ENCODE data around the gene SYTL2.
"Not testable (repeated sequence)": the region's sequence is repeated elsewhere in the genome, so short reads cannot be mapped to it uniquely, and the experiment has no call there.

SYTL2 gene

GRCh38 chr11:85685125-85685819 lies 125.7 kb downstream of the SYTL2 start:
- DNase-seq = no peak

- peak; percentile 71 for DNase-seq
Observed at GRCh38 chr11:85682330-85683305, 128.3 kb downstream of the SYTL2 start.

- no peak for DNase-seq
Observed at GRCh38 chr11:85680897-85681296, 130.0 kb downstream of the SYTL2 start.

GRCh38 chr11:85679576-85679975 lies 131.4 kb downstream of the SYTL2 start:
- no peak for DNase-seq

GRCh38 chr11:85673393-85673792 lies 137.5 kb downstream of the SYTL2 start:
- DNase-seq = peak; percentile 61

- no peak for DNase-seq
Observed at GRCh38 chr11:85672105-85672902, 138.6 kb downstream of the SYTL2 start.

- not testable (repeated sequence) for DNase-seq
Observed at GRCh38 chr11:85670949-85671663, 139.8 kb downstream of the SYTL2 start.

GRCh38 chr11:85668157-85668556 lies 142.8 kb downstream of the SYTL2 start:
- no peak for DNase-seq

- no peak for DNase-seq
Observed at GRCh38 chr11:85666687-85667086, 144.3 kb downstream of the SYTL2 start.

GRCh38 chr11:85665733-85666132 lies 145.2 kb downstream of the SYTL2 start:
- DNase-seq = no peak

- peak; percentile 98 for DNase-seq
Observed at GRCh38 chr11:85664615-85665481, 146.1 kb downstream of the SYTL2 start, which contains the start of gene CREBZF. CREBZF (minus strand) TSS chr11:85665129; CDS start chr11:85664875, 254 bp downstream.

- DNase-seq = peak; percentile 88
Observed at GRCh38 chr11:85663753-85664614, 147.0 kb downstream of the SYTL2 start.

- DNase-seq = peak; percentile 42
Observed at GRCh38 chr11:85663080-85663752, 147.7 kb downstream of the SYTL2 start.

GRCh38 chr11:85661972-85662664 lies 148.8 kb downstream of the SYTL2 start:
- DNase-seq = no peak

GRCh38 chr11:85658180-85658579 lies 152.8 kb downstream of the SYTL2 start:
- DNase-seq = no peak

GRCh38 chr11:85656777-85657176 lies 154.2 kb downstream of the SYTL2 start:
- DNase-seq = no peak

GRCh38 chr11:85654343-85654742 lies 156.6 kb downstream of the SYTL2 start:
- not testable (repeated sequence) for DNase-seq

GRCh38 chr11:85652786-85653447 lies 158.0 kb downstream of the SYTL2 start:
- DNase-seq = no peak
